SK-N-MC (cell line): ENCODE results near the gene CEP290.
A peak's percentile ranks its signal among the peaks of the same experiment; 100 is the strongest.
"Not testable (repeated sequence)": the region's sequence is repeated elsewhere in the genome, so short reads cannot be mapped to it uniquely, and the experiment has no call there.

Experiments
- DNase-seq: peaks from one replicate; pipeline ENCODE4 v3.0.0-alpha.2; 2011; ENCODE audit warnings: low read depth, low spot score
- H3K27ac ChIP-seq: fragments of 200-600 bp; sonication (generic); 2 replicates; pipeline ENCODE4 v1.5.1; 2016; ENCODE audit warnings: mixed run types
- H3K36me3 ChIP-seq: fragments of 200-600 bp; sonication (generic); 2 replicates; pipeline ENCODE4 v1.6.1; 2017; ENCODE audit warnings: antibody characterized with exemption, low read length, mixed read lengths; ENCODE audit not compliant: insufficient read depth
- H3K4me3 ChIP-seq: fragments of 200-600 bp; sonication (generic); 2 replicates; pipeline ENCODE4 v1.5.1; 2016
- H3K9ac ChIP-seq: fragments of 200-600 bp; sonication (generic); 2 replicates; pipeline ENCODE4 v1.8.0; 2017; ENCODE audit warnings: mixed run types, mixed read lengths; ENCODE audit not compliant: insufficient read length
- H3K9me3 ChIP-seq: fragments of 200-600 bp; sonication (generic); 2 replicates; pipeline ENCODE4 v1.6.1; 2017; ENCODE audit warnings: low read depth, mild to moderate bottlenecking, antibody characterized with exemption, low read length, moderate library complexity, mixed read lengths
- EZH2 ChIP-seq: fragments of 200-600 bp; sonication (generic); IDR thresholded peaks from one replicate; pipeline ENCODE4 v1.6.1; 2017; ENCODE audit warnings: antibody characterized with exemption
- FOXP2 ChIP-seq: optimal IDR thresholded peaks from 2 replicates; pipeline ENCODE3; 2011; ENCODE audit warnings: mild to moderate bottlenecking, moderate library complexity; ENCODE audit not compliant: insufficient read depth; ENCODE audit errors: extremely low read length, control extremely low read depth
- POLR2AphosphoS5 ChIP-seq: IDR thresholded peaks from 2 replicates; pipeline ENCODE4 v1.6.1; 2012; ENCODE audit warnings: mild to moderate bottlenecking, low read depth, low read length, borderline replicate concordance

Gene CEP290

GRCh38 chr12:88150063-88150462 is 8.2 kb upstream of the CEP290 start:
- TF ChIP-seq FOXP2 (no peak), POLR2AphosphoS5 (no peak), EZH2 (no peak)
- DNase-seq = no peak

DNA sequence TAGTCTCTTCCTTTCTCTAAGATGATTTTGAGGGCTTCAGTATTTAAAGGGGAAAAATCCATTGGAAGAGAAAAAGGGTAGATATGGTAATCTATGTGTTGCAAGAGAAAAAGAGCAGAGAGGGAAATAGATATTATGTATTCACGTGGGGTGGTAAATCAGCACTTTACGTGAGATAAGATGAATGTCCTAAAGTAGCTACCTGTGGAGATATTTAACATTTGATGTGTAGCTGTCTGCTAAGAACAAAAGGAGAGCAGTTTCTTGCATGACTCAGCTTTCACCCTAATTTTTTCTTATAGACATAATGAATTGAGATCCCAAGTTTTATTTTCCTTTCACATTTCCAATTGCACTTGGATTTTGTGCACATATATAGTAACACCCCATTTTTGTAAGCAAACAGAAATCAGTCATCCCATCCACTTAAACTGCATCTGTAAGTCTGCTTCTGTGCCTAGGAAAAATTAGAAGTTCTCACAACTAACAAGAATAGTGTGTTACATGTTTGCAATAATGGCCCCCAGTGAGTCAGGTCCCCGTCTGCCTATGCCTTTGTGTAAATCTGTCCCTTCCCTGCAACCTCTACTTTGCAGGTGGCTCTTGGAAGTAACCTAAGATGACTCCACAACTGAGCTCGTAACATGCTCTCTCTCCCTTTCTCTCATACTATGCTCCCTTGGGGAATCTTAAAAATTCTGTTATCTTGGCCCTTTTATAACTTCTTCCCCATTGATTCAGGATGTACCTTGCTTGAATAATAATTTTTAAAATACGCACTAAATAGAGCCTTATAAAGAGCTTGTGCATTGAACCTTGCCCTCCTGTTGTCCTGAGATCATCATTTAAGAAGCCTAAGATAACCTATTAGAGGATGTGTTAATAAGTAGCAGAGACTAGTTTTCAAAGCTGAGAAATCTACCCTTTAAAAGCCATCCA is 3.9 kb upstream of the CEP290 start:
- TF ChIP-seq FOXP2 (no peak), POLR2AphosphoS5 (no peak)
- Histone ChIP-seq H3K9ac (no peak overlapping the region), H3K27ac (no peak overlapping the region), H3K4me3 (no peak overlapping the region), H3K36me3 (0 out of 2 replicates have a peak, but pooled peaks cover 4% of the 10 kb centered on the region), H3K9me3 (no peaks in the 10 kb centered on the region)
- DNase-seq = no peak

More at GRCh38 chr12:88150063-88150462, 8.2 kb upstream of the CEP290 start:
- H3K27ac ChIP-seq = no peak overlapping the region
- peaks cover 1% of the 10 kb centered on the region; the same call in 1 of the 2 replicates for H3K36me3 ChIP-seq
- no peak overlapping the region for H3K4me3 ChIP-seq
- H3K9ac ChIP-seq = no peak overlapping the region
- no peaks in the 10 kb centered on the region for H3K9me3 ChIP-seq

DNA sequence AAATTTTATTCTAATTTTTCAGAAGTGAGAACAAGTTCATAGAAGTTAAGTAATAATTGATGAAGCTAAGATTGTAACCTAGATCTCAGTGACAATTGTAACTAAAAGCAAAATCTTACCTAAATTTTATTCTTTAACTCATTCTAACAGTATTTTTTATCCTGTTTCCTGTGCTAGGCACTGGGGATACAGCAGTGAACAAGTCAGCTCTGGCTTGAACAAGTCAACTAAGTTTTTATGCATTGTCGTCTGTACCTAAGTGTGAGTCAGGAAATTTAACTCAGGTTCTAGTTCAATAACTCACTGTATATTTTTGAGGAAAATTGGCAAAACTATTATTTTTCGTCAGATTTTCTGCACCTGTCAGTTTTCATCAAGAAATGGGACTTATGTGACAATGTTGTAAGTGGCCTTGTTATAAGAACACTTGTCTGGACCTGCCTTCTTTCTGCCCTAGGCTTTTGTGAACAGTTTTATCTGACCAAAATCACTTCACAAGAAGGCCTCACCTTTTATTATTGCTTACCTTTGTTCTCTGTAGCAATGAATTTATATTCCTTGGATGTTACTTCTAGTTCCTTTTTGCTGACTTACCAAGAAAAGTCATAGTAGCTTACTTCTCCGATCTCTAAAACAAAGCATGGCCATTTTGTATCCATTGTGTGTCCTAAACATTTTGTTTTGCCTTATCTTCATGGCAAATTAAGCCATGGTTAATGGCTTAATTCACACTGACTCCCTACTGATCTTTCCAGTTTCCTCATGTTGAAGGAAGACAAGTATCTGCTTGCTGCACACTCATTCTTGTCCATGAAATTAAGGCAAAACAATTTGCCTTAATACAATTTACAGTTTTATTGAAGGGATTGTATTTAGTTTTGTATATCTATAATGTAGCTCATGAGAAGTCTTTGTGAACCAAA is 2.9 kb upstream of the CEP290 start:
- no peak for DNase-seq
- TF ChIP-seq POLR2AphosphoS5 = no peak
- TF ChIP-seq FOXP2 = no peak
- TF ChIP-seq EZH2 = no peak
- 0 out of 2 replicates have a peak, but pooled peaks cover 4% of the 10 kb centered on the region for H3K36me3 ChIP-seq
- no peak overlapping the region for H3K4me3 ChIP-seq
- H3K9me3 ChIP-seq = no peaks in the 10 kb centered on the region
- no peak overlapping the region for H3K9ac ChIP-seq
- H3K27ac ChIP-seq = no peak overlapping the region

GRCh38 chr12:88144037-88144436 is 2.1 kb upstream of the CEP290 start:
- Histone ChIP-seq H3K4me3 (no peak overlapping the region), H3K9ac (no peak overlapping the region), H3K36me3 (0 out of 2 replicates have a peak, but pooled peaks cover 4% of the 10 kb centered on the region), H3K9me3 (no peaks in the 10 kb centered on the region), H3K27ac (no peak overlapping the region)
- no peak for DNase-seq
- no peak for TF ChIP-seq EZH2

DNA sequence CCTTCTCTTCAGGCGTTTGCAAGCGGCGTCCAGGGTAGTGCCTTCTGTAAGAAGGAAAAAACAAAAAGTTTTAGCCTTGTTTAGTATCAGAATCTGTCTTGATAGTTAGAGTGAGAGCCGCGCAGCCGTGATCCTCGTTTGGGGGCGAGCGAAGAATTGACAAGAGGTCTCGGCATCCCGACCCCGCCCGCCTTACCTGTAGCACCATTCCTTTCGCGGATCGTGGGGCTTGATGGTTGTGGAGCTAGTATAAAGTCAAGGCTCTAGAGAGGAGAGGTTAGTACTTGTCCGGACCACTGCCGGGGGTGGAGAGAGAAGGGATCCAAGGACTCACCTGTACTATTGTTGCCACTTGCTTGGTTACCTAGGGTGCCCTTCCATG is 713 bp upstream of the CEP290 start:
- Histone ChIP-seq H3K36me3 (peaks cover 8% of the 10 kb centered on the region; the same call in 1 of the 2 replicates), H3K4me3 (peak overlapping the region; percentile 79), H3K9ac (peak overlapping the region; percentile 82), H3K9me3 (no peaks in the 10 kb centered on the region), H3K27ac (no peak overlapping the region)
- TF ChIP-seq EZH2 = no peak
- TF ChIP-seq FOXP2 = no peak
- TF ChIP-seq POLR2AphosphoS5 = no peak
- no peak for DNase-seq

GRCh38 chr12:88141425-88141773 is 489 bp downstream of the CEP290 start:
- TF ChIP-seq POLR2AphosphoS5 (no peak), FOXP2 (no peak), EZH2 (no peak)
- H3K4me3 ChIP-seq = peak overlapping the region; percentile 79
- peaks cover 8% of the 10 kb centered on the region; the same call in 1 of the 2 replicates for H3K36me3 ChIP-seq
- no peaks in the 10 kb centered on the region for H3K9me3 ChIP-seq
- no peak for DNase-seq
- no peak overlapping the region for H3K27ac ChIP-seq
- H3K9ac ChIP-seq = peak overlapping the region; percentile 77

DNA sequence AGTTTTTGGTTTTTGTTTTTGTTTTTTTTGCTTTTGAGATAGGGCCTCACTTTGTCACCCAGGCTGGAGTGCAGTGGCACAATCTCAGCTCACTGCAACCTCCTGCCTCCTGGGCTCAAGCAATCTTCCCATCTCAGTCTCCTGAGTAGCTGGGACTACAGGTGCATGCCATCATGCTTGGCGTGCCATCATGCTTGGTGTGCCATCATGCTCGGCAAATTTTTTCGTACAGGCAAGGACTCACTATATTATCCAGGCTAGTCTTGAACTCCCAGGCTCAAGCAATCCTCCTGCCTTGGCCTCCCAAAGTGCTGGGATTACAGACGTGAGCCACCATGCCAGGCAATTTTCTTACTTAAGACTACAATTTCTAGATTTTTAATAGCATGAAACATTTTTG is 2.2 kb downstream of the CEP290 start:
- not testable (repeated sequence) for DNase-seq, H3K4me3 ChIP-seq, H3K9me3 ChIP-seq, H3K27ac ChIP-seq, H3K9ac ChIP-seq
- peaks cover 13% of the 10 kb centered on the region for H3K36me3 ChIP-seq

GRCh38 chr12:88133181-88133580 is 8.7 kb downstream of the CEP290 start:
- not testable (repeated sequence) for H3K9ac ChIP-seq, H3K4me3 ChIP-seq, DNase-seq, H3K9me3 ChIP-seq, H3K27ac ChIP-seq
- peaks cover 25% of the 10 kb centered on the region for H3K36me3 ChIP-seq
